GOT3 (cell line): ENCODE data around the gene SOX4.

Experiments
- DNase-seq: peaks from one replicate; lab custom pipeline; 2025; ENCODE audit warnings: mixed read lengths; lab: John Stamatoyannopoulos, UW

The SOX4 gene

GRCh38 chr6:21594416-21595281 lies 1.1 kb downstream of the SOX4 start:
- peak; percentile 11 for DNase-seq

GRCh38 chr6:21595285-21596144 lies 2.0 kb downstream of the SOX4 start:
- no peak for DNase-seq

- peak; percentile 17 for DNase-seq
Observed at GRCh38 chr6:21596145-21596948, 2.8 kb downstream of the SOX4 start.

GRCh38 chr6:21596949-21597682 lies 3.6 kb downstream of the SOX4 start:
- DNase-seq, result no peak

- no peak for DNase-seq
Observed at GRCh38 chr6:21597801-21598673, 4.5 kb downstream of the SOX4 start.

- DNase-seq, result no peak
Observed at GRCh38 chr6:21598674-21599023, 5.1 kb downstream of the SOX4 start.

GRCh38 chr6:21599051-21599696 lies 5.6 kb downstream of the SOX4 start:
- DNase-seq, result no peak

GRCh38 chr6:21601339-21601923 lies 7.9 kb downstream of the SOX4 start:
- no peak for DNase-seq

GRCh38 chr6:21601932-21602390 lies 8.4 kb downstream of the SOX4 start:
- no peak for DNase-seq

GRCh38 chr6:21603082-21603952 lies 9.8 kb downstream of the SOX4 start:
- no peak for DNase-seq

- DNase-seq, result no peak
Observed at GRCh38 chr6:21604081-21604480, 10.5 kb downstream of the SOX4 start.

- no peak for DNase-seq
Observed at GRCh38 chr6:21605166-21605565, 11.6 kb downstream of the SOX4 start.

- DNase-seq, result no peak
Observed at GRCh38 chr6:21608601-21609000, 15.1 kb downstream of the SOX4 start.

GRCh38 chr6:21609881-21610329 lies 16.4 kb downstream of the SOX4 start:
- no peak for DNase-seq

- DNase-seq, result no peak
Observed at GRCh38 chr6:21610341-21610740, 16.8 kb downstream of the SOX4 start.

GRCh38 chr6:21611485-21611884 lies 17.9 kb downstream of the SOX4 start:
- DNase-seq, result no peak

- DNase-seq, result no peak
Observed at GRCh38 chr6:21612067-21612745, 18.7 kb downstream of the SOX4 start.

GRCh38 chr6:21613809-21614208 lies 20.3 kb downstream of the SOX4 start:
- no peak for DNase-seq
